Glutamatergic neuron (in vitro differentiated cells): Measurements from ENCODE around the gene KRT7. TPM values are rescaled to one million over a fixed set of nuclear protein-coding genes. Genes with fewer than 3 reads are reported as not detected.

Experiments
- DNase-seq: peaks from one replicate; pipeline ENCODE4 v3.0.0; 2022
- H3K27ac Mint-ChIP-seq: one replicate; pipeline ENCODE4 v1.8.0; 2020; ENCODE audit warnings: mild to moderate bottlenecking, mixed read lengths, inconsistent platforms; ENCODE audit not compliant: unreplicated experiment
- H3K27me3 Mint-ChIP-seq: one replicate; pipeline ENCODE4 v1.8.0; 2020; ENCODE audit warnings: mild to moderate bottlenecking, moderate library complexity, mixed read lengths, inconsistent platforms; ENCODE audit not compliant: unreplicated experiment
- H3K36me3 Mint-ChIP-seq: one replicate; pipeline ENCODE4 v1.8.0; 2020; ENCODE audit warnings: mild to moderate bottlenecking, mixed read lengths, inconsistent platforms; ENCODE audit not compliant: unreplicated experiment
- H3K4me1 Mint-ChIP-seq: one replicate; pipeline ENCODE4 v1.8.0; 2020; ENCODE audit warnings: mild to moderate bottlenecking, low read depth, mixed read lengths, inconsistent platforms; ENCODE audit not compliant: unreplicated experiment
- H3K4me3 Mint-ChIP-seq: one replicate; pipeline ENCODE4 v1.8.0; 2020; ENCODE audit warnings: mild to moderate bottlenecking, mixed read lengths, inconsistent platforms; ENCODE audit not compliant: unreplicated experiment
- H3K9me3 Mint-ChIP-seq: one replicate; pipeline ENCODE4 v1.8.0; 2020; ENCODE audit warnings: mild to moderate bottlenecking, moderate library complexity, mixed read lengths, inconsistent platforms; ENCODE audit not compliant: unreplicated experiment
- total RNA-seq: library from RNA; stranded (reverse); fragmentation: NEBNext Ultra II Directional; extraction: Animal tissue kit (Norgen Biotek cat#: 25700); gene quantifications from one replicate; pipeline ENCODE4 v1.2.1, GENCODE V29; 2021; ENCODE audit not compliant: unreplicated experiment
- TF ChIP-seq, protein P1 (sequence below): fragments of 200-600 bp; sonication (generic); IDR thresholded peaks from one replicate; pipeline ENCODE4 v1.5.0; 2021; ENCODE audit not compliant: partially characterized antibody, unreplicated experiment

Gene KRT7
- total RNA-seq, 1 donor from 2014 or later, result not detected

- DNase-seq, result no peak
- Mint-ChIP-seq H3K4me1 (no peaks in the 10 kb centered on the region), H3K27me3 (peaks cover 2% of the 10 kb centered on the region), H3K27ac (no peak overlapping the region), H3K4me3 (no peak overlapping the region), H3K36me3 (no peaks in the 10 kb centered on the region), H3K9me3 (peaks cover 1% of the 10 kb centered on the region)
- TF ChIP-seq, protein P1, sequence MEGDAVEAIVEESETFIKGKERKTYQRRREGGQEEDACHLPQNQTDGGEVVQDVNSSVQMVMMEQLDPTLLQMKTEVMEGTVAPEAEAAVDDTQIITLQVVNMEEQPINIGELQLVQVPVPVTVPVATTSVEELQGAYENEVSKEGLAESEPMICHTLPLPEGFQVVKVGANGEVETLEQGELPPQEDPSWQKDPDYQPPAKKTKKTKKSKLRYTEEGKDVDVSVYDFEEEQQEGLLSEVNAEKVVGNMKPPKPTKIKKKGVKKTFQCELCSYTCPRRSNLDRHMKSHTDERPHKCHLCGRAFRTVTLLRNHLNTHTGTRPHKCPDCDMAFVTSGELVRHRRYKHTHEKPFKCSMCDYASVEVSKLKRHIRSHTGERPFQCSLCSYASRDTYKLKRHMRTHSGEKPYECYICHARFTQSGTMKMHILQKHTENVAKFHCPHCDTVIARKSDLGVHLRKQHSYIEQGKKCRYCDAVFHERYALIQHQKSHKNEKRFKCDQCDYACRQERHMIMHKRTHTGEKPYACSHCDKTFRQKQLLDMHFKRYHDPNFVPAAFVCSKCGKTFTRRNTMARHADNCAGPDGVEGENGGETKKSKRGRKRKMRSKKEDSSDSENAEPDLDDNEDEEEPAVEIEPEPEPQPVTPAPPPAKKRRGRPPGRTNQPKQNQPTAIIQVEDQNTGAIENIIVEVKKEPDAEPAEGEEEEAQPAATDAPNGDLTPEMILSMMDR, result no peak
Measured at GRCh38 chr12:52279422-52280318, 46.6 kb downstream of the KRT7 start.

GRCh38 chr12:52280319-52280795 is 47.3 kb downstream of the KRT7 start:
- Mint-ChIP-seq H3K4me1 (no peaks in the 10 kb centered on the region), H3K27me3 (peaks cover 2% of the 10 kb centered on the region), H3K9me3 (peaks cover 1% of the 10 kb centered on the region), H3K27ac (no peak overlapping the region), H3K4me3 (no peak overlapping the region), H3K36me3 (no peaks in the 10 kb centered on the region)
- DNase-seq, result no peak
- TF ChIP-seq, protein P1, result no peak

DNA sequence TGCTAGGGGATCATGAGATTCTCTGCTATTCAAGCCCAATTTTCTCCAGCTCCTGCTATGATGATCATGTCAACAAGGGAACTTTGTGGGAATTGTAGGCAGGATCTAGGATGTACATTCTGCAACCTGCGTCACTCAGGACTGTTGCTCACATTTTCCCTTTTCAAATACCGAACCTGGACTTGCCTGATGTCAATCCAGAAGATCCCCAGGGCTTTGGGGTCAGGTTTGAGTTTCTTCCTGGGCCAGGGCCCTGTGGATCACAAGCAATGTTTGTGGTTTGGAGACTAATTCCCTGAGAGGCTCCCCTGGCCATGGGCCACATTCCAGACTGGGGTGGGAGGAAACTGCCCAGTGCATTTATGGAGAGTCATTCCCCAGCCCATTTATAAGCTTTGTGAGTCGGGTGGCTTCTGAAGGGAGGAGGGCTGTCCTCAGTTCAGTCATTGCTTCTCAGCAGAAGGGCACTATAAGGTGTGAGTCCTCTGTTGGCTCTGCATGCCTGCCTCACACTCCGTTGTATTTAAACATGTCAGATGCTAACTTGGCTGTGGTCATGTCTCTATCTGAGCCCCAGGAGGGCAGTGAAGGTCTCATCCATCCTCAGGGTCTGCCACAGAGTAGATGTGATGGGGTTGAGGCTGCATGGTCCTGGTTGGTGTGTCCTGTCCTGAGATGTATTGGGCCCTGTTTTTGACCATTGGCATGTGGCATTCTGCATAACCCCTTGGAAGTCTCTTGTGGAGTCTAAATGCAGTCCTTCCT is 47.9 kb downstream of the KRT7 start:
- Mint-ChIP-seq H3K4me3 (no peak overlapping the region), H3K27me3 (peaks cover 4% of the 10 kb centered on the region), H3K9me3 (peaks cover 1% of the 10 kb centered on the region), H3K36me3 (no peaks in the 10 kb centered on the region), H3K4me1 (no peaks in the 10 kb centered on the region), H3K27ac (no peak overlapping the region)
- DNase-seq, result no peak
- TF ChIP-seq, protein P1, result no peak

GRCh38 chr12:52284562-52285171 is 51.6 kb downstream of the KRT7 start:
- Mint-ChIP-seq H3K27ac (no peak overlapping the region), H3K27me3 (peaks cover 2% of the 10 kb centered on the region), H3K9me3 (peaks cover 7% of the 10 kb centered on the region), H3K4me3 (no peak overlapping the region), H3K4me1 (no peaks in the 10 kb centered on the region), H3K36me3 (no peaks in the 10 kb centered on the region)
- DNase-seq, result no peak
- TF ChIP-seq, protein P1, result no peak
